Measurements from ENCODE around the gene TNFRSF1B. TPM values are rescaled to one million over a fixed set of nuclear protein-coding genes. Genes with fewer than 3 reads are reported as not detected.

The TNFRSF1B gene
- total and polyA plus RNA-seq, 5 donors from 2014 or later, result 252 to 450 (median 394) TPM

- Histone ChIP-seq H3K9me3 (ENCODE audit: control insufficient read depth in 2 of 2, low read length in 2 of 2) (no peaks in the 10 kb centered on the region), H3K27ac (ENCODE audit: insufficient read depth, low read length, poor library complexity, severe bottlenecking) (peak overlapping the region; percentile 97), H3K4me3 (ENCODE audit: low read depth, low read length) (peak overlapping the region; percentile 75), H3K36me3 (ENCODE audit: control insufficient read depth, insufficient read depth, low read length) (peaks cover 8% of the 10 kb centered on the region), H3K27me3 (ENCODE audit: control insufficient read depth, insufficient read depth, low read length) (no peaks in the 10 kb centered on the region), H3K4me1 (ENCODE audit: control insufficient read depth, insufficient read depth, low read length, poor library complexity, severe bottlenecking) (peaks cover 99% of the 10 kb centered on the region)
- peaks cover 0 to 3% (median 0%) of the 10 kb centered on the region in 7 donors for H3K9me3 Mint-ChIP-seq
- DNase-seq (peak; percentile 93 to 96 (median 96)), ATAC-seq (ENCODE audit: low read depth in 2 of 2) (peak; percentile 30 to 32)
- H3K27ac Mint-ChIP-seq, result peak overlapping the region; percentile 77 to 99 (median 95)
- H3K36me3 Mint-ChIP-seq, result peaks cover 34% of the 10 kb centered on the region
- H3K4me3 Mint-ChIP-seq, result peak overlapping the region; percentile 80 to 100 (median 100)
- H3K27me3 Mint-ChIP-seq, result peaks cover 5% of the 10 kb centered on the region
- H3K4me1 Mint-ChIP-seq, result peaks cover 16 to 96% (median 60%) of the 10 kb centered on the region in 4 donors
These were observed 6.9 kb downstream of the TNFRSF1B start for GRCh38 chr1:12173631-12174121.

GRCh38 chr1:12174924-12175810 lies 8.4 kb downstream of the TNFRSF1B start:
- Mint-ChIP-seq H3K27me3 (peaks cover 5% of the 10 kb centered on the region), H3K4me3 (peak overlapping the region; percentile 80 to 100 (median 90)), H3K4me1 (peaks cover 16 to 96% (median 57%) of the 10 kb centered on the region in 4 donors), H3K36me3 (peaks cover 21% of the 10 kb centered on the region), H3K9me3 (peaks cover 0 to 3% (median 0%) of the 10 kb centered on the region in 7 donors), H3K27ac (peak overlapping the region; percentile 95 to 99 (median 98))
- Histone ChIP-seq H3K9me3 (ENCODE audit: control insufficient read depth in 2 of 2, low read length in 2 of 2) (no peaks in the 10 kb centered on the region), H3K27me3 (ENCODE audit: control insufficient read depth, insufficient read depth, low read length) (no peaks in the 10 kb centered on the region), H3K4me3 (ENCODE audit: low read depth, low read length) (peak overlapping the region; percentile 75), H3K4me1 (ENCODE audit: control insufficient read depth, insufficient read depth, low read length, poor library complexity, severe bottlenecking) (peaks cover 99% of the 10 kb centered on the region), H3K27ac (ENCODE audit: insufficient read depth, low read length, poor library complexity, severe bottlenecking) (peak overlapping the region; percentile 97), H3K36me3 (ENCODE audit: control insufficient read depth, insufficient read depth, low read length) (peaks cover 7% of the 10 kb centered on the region)
- DNase-seq, result no peak
- no peak for ATAC-seq (ENCODE audit: low read depth in 2 of 2)

GRCh38 chr1:12176298-12177118 lies 9.7 kb downstream of the TNFRSF1B start:
- Histone ChIP-seq H3K4me3 (ENCODE audit: low read depth, low read length) (peak overlapping the region; percentile 57), H3K27me3 (ENCODE audit: control insufficient read depth, insufficient read depth, low read length) (no peaks in the 10 kb centered on the region), H3K9me3 (ENCODE audit: control insufficient read depth in 2 of 2, low read length in 2 of 2) (no peaks in the 10 kb centered on the region), H3K4me1 (ENCODE audit: control insufficient read depth, insufficient read depth, low read length, poor library complexity, severe bottlenecking) (peaks cover 99% of the 10 kb centered on the region), H3K27ac (ENCODE audit: insufficient read depth, low read length, poor library complexity, severe bottlenecking) (peak overlapping the region; percentile 97), H3K36me3 (ENCODE audit: control insufficient read depth, insufficient read depth, low read length) (peaks cover 17% of the 10 kb centered on the region)
- H3K4me1 Mint-ChIP-seq, result peaks cover 13 to 98% (median 57%) of the 10 kb centered on the region in 4 donors
- peaks cover 14% of the 10 kb centered on the region for H3K36me3 Mint-ChIP-seq
- peaks cover 0 to 3% (median 0%) of the 10 kb centered on the region in 7 donors for H3K9me3 Mint-ChIP-seq
- H3K27me3 Mint-ChIP-seq, result peaks cover 2% of the 10 kb centered on the region
- DNase-seq (peak in 1 of 3 donors; percentile 64), ATAC-seq (ENCODE audit: low read depth in 2 of 2) (no peak)
- H3K4me3 Mint-ChIP-seq, result peak overlapping the region; percentile 38 to 100 (median 90)
- peak overlapping the region; percentile 95 to 99 (median 98) for H3K27ac Mint-ChIP-seq

- Mint-ChIP-seq H3K27me3 (no peaks in the 10 kb centered on the region), H3K9me3 (peaks cover 0 to 3% (median 0%) of the 10 kb centered on the region in 7 donors), H3K4me3 (peak overlapping the region; percentile 89 to 100 (median 92)), H3K36me3 (peaks cover 12% of the 10 kb centered on the region), H3K27ac (peak overlapping the region; percentile 95 to 99 (median 98)), H3K4me1 (peaks cover 13 to 98% (median 59%) of the 10 kb centered on the region in 4 donors)
- DNase-seq (peak in 2 of 3 donors; percentile 42 to 59), ATAC-seq (ENCODE audit: low read depth in 2 of 2) (no peak)
- H3K4me1 ChIP-seq (ENCODE audit: control insufficient read depth, insufficient read depth, low read length, poor library complexity, severe bottlenecking), result peaks cover 99% of the 10 kb centered on the region
- no peaks in the 10 kb centered on the region for H3K27me3 ChIP-seq (ENCODE audit: control insufficient read depth, insufficient read depth, low read length)
- H3K27ac ChIP-seq (ENCODE audit: insufficient read depth, low read length, poor library complexity, severe bottlenecking), result peak overlapping the region; percentile 97
- H3K36me3 ChIP-seq (ENCODE audit: control insufficient read depth, insufficient read depth, low read length), result peaks cover 22% of the 10 kb centered on the region
- H3K9me3 ChIP-seq (ENCODE audit: control insufficient read depth in 2 of 2, low read length in 2 of 2), result no peaks in the 10 kb centered on the region
- peak overlapping the region; percentile 62 for H3K4me3 ChIP-seq (ENCODE audit: low read depth, low read length)
These were observed 10.6 kb downstream of the TNFRSF1B start for GRCh38 chr1:12177156-12177998.

GRCh38 chr1:12177999-12178441 lies 11.2 kb downstream of the TNFRSF1B start:
- H3K4me1 ChIP-seq (ENCODE audit: control insufficient read depth, insufficient read depth, low read length, poor library complexity, severe bottlenecking), result peaks cover 99% of the 10 kb centered on the region
- DNase-seq (peak; percentile 89 to 93 (median 92)), ATAC-seq (ENCODE audit: low read depth in 2 of 2) (peak; percentile 80 to 83)
- H3K9me3 ChIP-seq (ENCODE audit: control insufficient read depth in 2 of 2, low read length in 2 of 2), result no peaks in the 10 kb centered on the region
- H3K36me3 ChIP-seq (ENCODE audit: control insufficient read depth, insufficient read depth, low read length), result peaks cover 26% of the 10 kb centered on the region
- H3K4me1 Mint-ChIP-seq, result peaks cover 16 to 98% (median 59%) of the 10 kb centered on the region in 4 donors
- H3K4me3 ChIP-seq (ENCODE audit: low read depth, low read length), result peak overlapping the region; percentile 62
- no peaks in the 10 kb centered on the region for H3K27me3 Mint-ChIP-seq
- peaks cover 14% of the 10 kb centered on the region for H3K36me3 Mint-ChIP-seq
- peak overlapping the region; percentile 95 to 99 (median 98) for H3K27ac Mint-ChIP-seq
- H3K9me3 Mint-ChIP-seq, result peaks cover 0 to 3% (median 0%) of the 10 kb centered on the region in 7 donors
- peak overlapping the region; percentile 97 for H3K27ac ChIP-seq (ENCODE audit: insufficient read depth, low read length, poor library complexity, severe bottlenecking)
- H3K27me3 ChIP-seq (ENCODE audit: control insufficient read depth, insufficient read depth, low read length), result no peaks in the 10 kb centered on the region
- H3K4me3 Mint-ChIP-seq, result peak overlapping the region; percentile 89 to 100 (median 92)

- H3K27me3 ChIP-seq (ENCODE audit: control insufficient read depth, insufficient read depth, low read length), result no peaks in the 10 kb centered on the region
- peaks cover 99% of the 10 kb centered on the region for H3K4me1 ChIP-seq (ENCODE audit: control insufficient read depth, insufficient read depth, low read length, poor library complexity, severe bottlenecking)
- no peaks in the 10 kb centered on the region for H3K9me3 ChIP-seq (ENCODE audit: control insufficient read depth in 2 of 2, low read length in 2 of 2)
- peak in 1 of 3 donors; percentile 22 for DNase-seq
- Mint-ChIP-seq H3K36me3 (peaks cover 13% of the 10 kb centered on the region), H3K9me3 (peaks cover 0 to 3% (median 0%) of the 10 kb centered on the region in 7 donors), H3K27ac (peak overlapping the region; percentile 95 to 99 (median 98)), H3K27me3 (no peaks in the 10 kb centered on the region), H3K4me1 (peaks cover 20 to 98% (median 60%) of the 10 kb centered on the region in 4 donors), H3K4me3 (peak overlapping the region; percentile 89 to 100 (median 92))
- H3K4me3 ChIP-seq (ENCODE audit: low read depth, low read length), result peak overlapping the region; percentile 62
- H3K36me3 ChIP-seq (ENCODE audit: control insufficient read depth, insufficient read depth, low read length), result peaks cover 28% of the 10 kb centered on the region
- peak overlapping the region; percentile 97 for H3K27ac ChIP-seq (ENCODE audit: insufficient read depth, low read length, poor library complexity, severe bottlenecking)
- no peak for ATAC-seq (ENCODE audit: low read depth in 2 of 2)
These were observed 11.7 kb downstream of the TNFRSF1B start for GRCh38 chr1:12178511-12178910.

Data from CD4-positive, CD25-positive, alpha-beta regulatory T cell (primary cell).